Memory B cell (primary cell): Measurements from ENCODE around the gene ITIH6.
"Not testable (repeated sequence)": the region's sequence is repeated elsewhere in the genome, so short reads cannot be mapped to it uniquely, and the experiment has no call there.

ENCODE experiments used
- ATAC-seq: fragments of 150-1000 bp; cut with Tn5 transposase; 2 replicates; pipeline ENCODE4 v1.10.0; 2021; ENCODE audit warnings: low read depth, mild to moderate bottlenecking, moderate library complexity
- DNase-seq, 2 donors: peaks; one replicate each; pipeline ENCODE4 v3.0.0; 2022; ENCODE audit warnings: low spot score in 2 of 2
- H3K27ac Mint-ChIP-seq: one replicate; pipeline ENCODE4 v1.8.0; 2022; ENCODE audit warnings: mild to moderate bottlenecking, moderate library complexity, mixed read lengths
- H3K27me3 Mint-ChIP-seq: one replicate; pipeline ENCODE4 v1.8.0; 2022; ENCODE audit warnings: mixed read lengths
- H3K36me3 Mint-ChIP-seq: one replicate; pipeline ENCODE4 v1.8.0; 2022; ENCODE audit warnings: mild to moderate bottlenecking, mixed read lengths
- H3K4me1 Mint-ChIP-seq: one replicate; pipeline ENCODE4 v1.8.0; 2022; ENCODE audit warnings: mixed read lengths
- H3K4me3 Mint-ChIP-seq: one replicate; pipeline ENCODE4 v1.8.0; 2022; ENCODE audit warnings: mild to moderate bottlenecking, moderate library complexity, mixed read lengths
- H3K9me3 Mint-ChIP-seq: one replicate; pipeline ENCODE4 v1.8.0; 2022; ENCODE audit warnings: mixed read lengths

Gene ITIH6

GRCh38 chrX:54817220-54817820, 19.3 kb upstream of the ITIH6 start:
- H3K27ac Mint-ChIP-seq: no peak overlapping the region

GRCh38 chrX:54812306-54812705, 14.3 kb upstream of the ITIH6 start:
- H3K36me3 Mint-ChIP-seq: peaks cover 14% of the 10 kb centered on the region
- H3K27me3 Mint-ChIP-seq: no peaks in the 10 kb centered on the region
- H3K4me1 Mint-ChIP-seq: peaks cover 20% of the 10 kb centered on the region
- ATAC-seq (no peak), DNase-seq (no peak)
- H3K4me3 Mint-ChIP-seq: no peak overlapping the region
- H3K9me3 Mint-ChIP-seq: peaks cover 2% of the 10 kb centered on the region
- H3K27ac Mint-ChIP-seq: no peak overlapping the region

More at GRCh38 chrX:54817220-54817820, 19.3 kb upstream of the ITIH6 start:
- Mint-ChIP-seq H3K9me3 (peaks cover 2% of the 10 kb centered on the region), H3K4me1 (peaks cover 8% of the 10 kb centered on the region), H3K36me3 (peaks cover 11% of the 10 kb centered on the region), H3K4me3 (no peak overlapping the region), H3K27me3 (peaks cover 4% of the 10 kb centered on the region)
- DNase-seq (no peak), ATAC-seq (no peak)

- Mint-ChIP-seq H3K9me3 (peaks cover 2% of the 10 kb centered on the region), H3K4me3 (no peak overlapping the region), H3K36me3 (peaks cover 14% of the 10 kb centered on the region), H3K4me1 (peaks cover 22% of the 10 kb centered on the region), H3K27me3 (no peaks in the 10 kb centered on the region), H3K27ac (no peak overlapping the region)
- no peak for ATAC-seq
- DNase-seq: no peak
These were observed 13.3 kb upstream of the ITIH6 start for GRCh38 chrX:54811301-54811885.

GRCh38 chrX:54810532-54810931, 12.5 kb upstream of the ITIH6 start:
- no peak overlapping the region for H3K27ac Mint-ChIP-seq
- H3K9me3 Mint-ChIP-seq: no peaks in the 10 kb centered on the region
- H3K27me3 Mint-ChIP-seq: no peaks in the 10 kb centered on the region
- DNase-seq (no peak), ATAC-seq (no peak)
- peaks cover 9% of the 10 kb centered on the region for H3K36me3 Mint-ChIP-seq
- no peak overlapping the region for H3K4me3 Mint-ChIP-seq
- H3K4me1 Mint-ChIP-seq: peaks cover 21% of the 10 kb centered on the region

- peak; percentile 84 for ATAC-seq
These were observed 10.8 kb upstream of the ITIH6 start for GRCh38 chrX:54808605-54809483.

GRCh38 chrX:54808109-54808604, 10.1 kb upstream of the ITIH6 start:
- no peaks in the 10 kb centered on the region for H3K27me3 Mint-ChIP-seq
- H3K4me1 Mint-ChIP-seq: peaks cover 21% of the 10 kb centered on the region
- H3K4me3 Mint-ChIP-seq: peak overlapping the region; percentile 89
- H3K9me3 Mint-ChIP-seq: no peaks in the 10 kb centered on the region
- peak overlapping the region; percentile 89 for H3K27ac Mint-ChIP-seq
- ATAC-seq (no peak), DNase-seq (no peak)
- H3K36me3 Mint-ChIP-seq: peaks cover 6% of the 10 kb centered on the region

More at GRCh38 chrX:54808605-54809483, 10.8 kb upstream of the ITIH6 start:
- Mint-ChIP-seq H3K4me1 (peaks cover 21% of the 10 kb centered on the region), H3K27ac (peak overlapping the region; percentile 89), H3K4me3 (peak overlapping the region; percentile 89), H3K9me3 (no peaks in the 10 kb centered on the region), H3K27me3 (no peaks in the 10 kb centered on the region), H3K36me3 (peaks cover 9% of the 10 kb centered on the region)
- peak; percentile 65 to 83 for DNase-seq

- H3K27me3 Mint-ChIP-seq: no peaks in the 10 kb centered on the region
- no peak for DNase-seq
- H3K27ac Mint-ChIP-seq: peak within 1 kb of the TSS; percentile 89
- H3K4me1 Mint-ChIP-seq: peaks cover 21% of the 10 kb centered on the region
- ATAC-seq: peak; percentile 31
- peak within 1 kb of the TSS; percentile 89 for H3K4me3 Mint-ChIP-seq
- H3K9me3 Mint-ChIP-seq: no peaks in the 10 kb centered on the region
- H3K36me3 Mint-ChIP-seq: peaks cover 4% of the 10 kb centered on the region
These were observed 9.6 kb upstream of the ITIH6 start, which contains the start of gene MAGED2 for GRCh38 chrX:54807524-54808108. MAGED2 (plus strand) TSS chrX:54807745; CDS start chrX:54809332, 1,587 bp downstream.

- Mint-ChIP-seq H3K27ac (no peak overlapping the region), H3K4me1 (no peaks in the 10 kb centered on the region), H3K9me3 (no peaks in the 10 kb centered on the region), H3K4me3 (no peak overlapping the region), H3K36me3 (no peaks in the 10 kb centered on the region), H3K27me3 (no peaks in the 10 kb centered on the region)
- ATAC-seq: no peak
- DNase-seq: no peak
These were observed 991 bp upstream of the ITIH6 start for GRCh38 chrX:54799046-54799445.

GRCh38 chrX:54794795-54795194, 3.3 kb downstream of the ITIH6 start:
- H3K4me1 Mint-ChIP-seq: no peaks in the 10 kb centered on the region
- ATAC-seq (no peak), DNase-seq (no peak)
- H3K36me3 Mint-ChIP-seq: no peaks in the 10 kb centered on the region
- no peak overlapping the region for H3K27ac Mint-ChIP-seq
- no peaks in the 10 kb centered on the region for H3K27me3 Mint-ChIP-seq
- H3K9me3 Mint-ChIP-seq: no peaks in the 10 kb centered on the region
- H3K4me3 Mint-ChIP-seq: no peak overlapping the region

- Mint-ChIP-seq H3K36me3 (no peaks in the 10 kb centered on the region), H3K9me3 (no peaks in the 10 kb centered on the region), H3K4me1 (no peaks in the 10 kb centered on the region), H3K4me3 (no peak overlapping the region), H3K27me3 (no peaks in the 10 kb centered on the region), H3K27ac (no peak overlapping the region)
- no peak for ATAC-seq
- DNase-seq: no peak
These were observed 4.0 kb downstream of the ITIH6 start for GRCh38 chrX:54794028-54794427.

- not testable (repeated sequence) for H3K4me3 Mint-ChIP-seq
These were observed 8.7 kb downstream of the ITIH6 start for GRCh38 chrX:54789405-54789804.

GRCh38 chrX:54788446-54788845, 9.6 kb downstream of the ITIH6 start:
- Mint-ChIP-seq H3K27ac (no peak overlapping the region), H3K36me3 (no peaks in the 10 kb centered on the region), H3K27me3 (peaks cover 7% of the 10 kb centered on the region), H3K4me1 (peaks cover 6% of the 10 kb centered on the region), H3K4me3 (no peak overlapping the region), H3K9me3 (no peaks in the 10 kb centered on the region)
- ATAC-seq (no peak), DNase-seq (no peak)

More at GRCh38 chrX:54789405-54789804, 8.7 kb downstream of the ITIH6 start:
- H3K27me3 Mint-ChIP-seq, ATAC-seq, DNase-seq, H3K9me3 Mint-ChIP-seq, H3K4me1 Mint-ChIP-seq, H3K36me3 Mint-ChIP-seq, H3K27ac Mint-ChIP-seq: not testable (repeated sequence)

GRCh38 chrX:54786967-54787366, 11.1 kb downstream of the ITIH6 start:
- Mint-ChIP-seq H3K27ac (no peak overlapping the region), H3K4me3 (no peak overlapping the region), H3K36me3 (no peaks in the 10 kb centered on the region), H3K27me3 (peaks cover 7% of the 10 kb centered on the region), H3K4me1 (peaks cover 6% of the 10 kb centered on the region), H3K9me3 (no peaks in the 10 kb centered on the region)
- peak; percentile 69 for ATAC-seq
- peak in 1 of 2 donors; percentile 14 for DNase-seq

- no peak for ATAC-seq
- Mint-ChIP-seq H3K27ac (no peak overlapping the region), H3K27me3 (peaks cover 7% of the 10 kb centered on the region), H3K4me3 (no peak overlapping the region), H3K36me3 (no peaks in the 10 kb centered on the region), H3K4me1 (peaks cover 6% of the 10 kb centered on the region), H3K9me3 (no peaks in the 10 kb centered on the region)
- DNase-seq: no peak
These were observed 12.2 kb downstream of the ITIH6 start for GRCh38 chrX:54785901-54786300.
